ENCODE results near the gene TMEM132D. TPM values are rescaled to one million over a fixed set of nuclear protein-coding genes. Genes with fewer than 3 reads are reported as not detected.

Gene TMEM132D
- total RNA-seq, 1 experiment from 2014 or later = 1.4 TPM

DNA sequence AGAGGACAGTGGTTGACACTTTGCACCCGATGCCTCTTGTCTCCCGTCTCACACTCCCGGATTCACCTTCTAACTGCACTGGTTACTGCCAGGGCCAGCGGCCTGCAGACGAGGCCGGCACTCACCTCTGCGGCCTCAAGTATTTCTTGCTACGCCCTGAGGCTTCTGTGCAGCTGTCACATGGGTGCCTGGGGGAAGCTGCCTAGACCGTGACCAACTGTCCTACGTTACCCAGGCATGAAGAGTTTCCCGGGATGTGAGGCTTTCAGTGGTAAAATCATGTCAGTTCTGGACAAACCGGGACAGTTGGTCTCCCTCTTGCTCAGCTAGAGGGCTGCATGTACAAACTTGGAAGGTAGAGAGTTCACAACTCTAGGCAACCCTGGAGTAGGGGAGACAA lies 776.1 kb downstream of the TMEM132D start:
- TF ChIP-seq EMX1 (CRISPR knock-in tag; IDR thresholded peaks at IDR 0.05) = no peak
- TF ChIP-seq, protein P1, sequence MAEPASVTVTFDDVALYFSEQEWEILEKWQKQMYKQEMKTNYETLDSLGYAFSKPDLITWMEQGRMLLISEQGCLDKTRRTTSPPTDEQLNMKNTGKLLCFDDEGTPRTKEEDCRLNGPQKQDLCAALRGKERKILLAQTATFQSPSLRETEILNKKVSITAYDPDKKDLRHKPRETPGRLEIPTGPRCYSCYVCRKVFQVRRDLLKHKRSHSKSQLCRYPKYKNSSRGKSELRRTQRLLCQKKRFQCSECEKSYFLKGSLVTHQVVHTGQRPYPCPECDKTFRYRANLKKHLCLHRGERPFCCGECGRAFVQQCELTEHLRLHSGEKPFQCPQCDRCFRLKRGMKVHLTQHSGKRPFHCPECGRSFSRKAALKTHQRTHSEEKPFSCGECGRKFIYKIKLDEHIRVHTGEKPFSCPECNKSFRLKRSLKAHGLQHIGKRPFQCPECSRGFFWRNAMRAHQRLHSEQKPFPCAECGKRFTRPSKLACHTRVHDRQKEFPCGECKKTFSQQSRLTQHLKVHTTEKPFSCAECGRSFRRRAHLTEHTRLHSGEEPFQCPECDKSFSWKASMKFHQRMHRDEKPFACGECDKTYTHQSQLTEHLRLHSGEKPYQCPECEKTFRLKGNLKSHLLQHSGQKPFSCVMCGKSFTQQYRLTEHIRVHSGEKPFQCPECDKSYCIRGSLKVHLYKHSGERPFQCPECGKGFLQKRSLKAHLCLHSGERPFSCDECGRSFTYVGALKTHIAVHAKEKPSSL (CRISPR knock-in tag; conservative IDR thresholded peaks at IDR 0.05) = no peak
- no peak for TF ChIP-seq FOXJ3 (CRISPR knock-in tag; IDR thresholded peaks at IDR 0.05; ENCODE audit: borderline replicate concordance)
- no peak for TF ChIP-seq PRRX2 (CRISPR knock-in tag; IDR thresholded peaks at IDR 0.05)
- no peak for DNase-seq (ENCODE audit: low spot score)
- Mint-ChIP-seq H3K27me3 (ENCODE audit: low read depth) (peaks cover 14% of the 10 kb centered on the region), H3K4me1 (no peaks in the 10 kb centered on the region), H3K9me3 (peaks cover 62% of the 10 kb centered on the region), H3K27ac (no peak overlapping the region), H3K36me3 (peaks cover 77% of the 10 kb centered on the region), H3K4me3 (no peak overlapping the region)
- CTCF ChIA-PET = no interaction called here
- POLR2A ChIA-PET = no interaction called here
- ATAC-seq = no peak

DNA sequence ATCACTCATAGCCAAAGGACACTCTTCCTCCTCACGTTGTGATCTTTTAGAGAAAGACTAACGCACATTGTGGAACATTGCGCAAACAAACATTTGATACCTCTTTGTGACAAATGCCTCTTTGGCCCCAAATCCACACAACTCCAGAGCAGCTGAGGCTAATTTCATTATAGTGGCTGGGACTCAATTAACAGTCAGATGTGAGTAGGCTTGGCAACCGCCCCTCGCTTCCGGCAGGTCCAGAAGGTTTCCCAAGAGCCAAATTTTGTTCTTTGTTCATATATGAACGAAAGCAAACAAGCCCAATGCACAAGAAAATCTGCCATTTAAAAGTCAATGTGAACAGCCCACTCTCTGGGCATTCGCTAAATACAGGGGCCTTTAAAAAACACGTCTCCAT lies 776.6 kb downstream of the TMEM132D start:
- peaks cover 68% of the 10 kb centered on the region for H3K9me3 Mint-ChIP-seq
- no peak for DNase-seq (ENCODE audit: low spot score)
- no peaks in the 10 kb centered on the region for H3K4me1 Mint-ChIP-seq
- CTCF ChIA-PET = no interaction called here
- H3K4me3 Mint-ChIP-seq = no peak overlapping the region
- ATAC-seq = no peak
- peaks cover 18% of the 10 kb centered on the region for H3K27me3 Mint-ChIP-seq (ENCODE audit: low read depth)
- H3K36me3 Mint-ChIP-seq = peaks cover 76% of the 10 kb centered on the region
- no peak overlapping the region for H3K27ac Mint-ChIP-seq
- POLR2A ChIA-PET = no interaction called here
- TF ChIP-seq, protein P2, sequence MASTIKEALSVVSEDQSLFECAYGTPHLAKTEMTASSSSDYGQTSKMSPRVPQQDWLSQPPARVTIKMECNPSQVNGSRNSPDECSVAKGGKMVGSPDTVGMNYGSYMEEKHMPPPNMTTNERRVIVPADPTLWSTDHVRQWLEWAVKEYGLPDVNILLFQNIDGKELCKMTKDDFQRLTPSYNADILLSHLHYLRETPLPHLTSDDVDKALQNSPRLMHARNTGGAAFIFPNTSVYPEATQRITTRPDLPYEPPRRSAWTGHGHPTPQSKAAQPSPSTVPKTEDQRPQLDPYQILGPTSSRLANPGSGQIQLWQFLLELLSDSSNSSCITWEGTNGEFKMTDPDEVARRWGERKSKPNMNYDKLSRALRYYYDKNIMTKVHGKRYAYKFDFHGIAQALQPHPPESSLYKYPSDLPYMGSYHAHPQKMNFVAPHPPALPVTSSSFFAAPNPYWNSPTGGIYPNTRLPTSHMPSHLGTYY (CRISPR knock-in tag; IDR thresholded peaks at IDR 0.05) = no peak
- TF ChIP-seq, protein P3, sequence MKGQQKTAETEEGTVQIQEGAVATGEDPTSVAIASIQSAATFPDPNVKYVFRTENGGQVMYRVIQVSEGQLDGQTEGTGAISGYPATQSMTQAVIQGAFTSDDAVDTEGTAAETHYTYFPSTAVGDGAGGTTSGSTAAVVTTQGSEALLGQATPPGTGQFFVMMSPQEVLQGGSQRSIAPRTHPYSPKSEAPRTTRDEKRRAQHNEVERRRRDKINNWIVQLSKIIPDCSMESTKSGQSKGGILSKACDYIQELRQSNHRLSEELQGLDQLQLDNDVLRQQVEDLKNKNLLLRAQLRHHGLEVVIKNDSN (CRISPR knock-in tag; IDR thresholded peaks at IDR 0.05) = no peak
- TF ChIP-seq SMAD3 (CRISPR knock-in tag; IDR thresholded peaks at IDR 0.05; ENCODE audit: borderline replicate concordance) (no peak), MXD4 (CRISPR knock-in tag; IDR thresholded peaks at IDR 0.05; ENCODE audit: borderline replicate concordance) (no peak), NR3C1 (CRISPR knock-in tag; conservative IDR thresholded peaks at IDR 0.05; ENCODE audit: low read depth) (no peak), ZNF317 (CRISPR knock-in tag; IDR thresholded peaks at IDR 0.05; ENCODE audit: borderline replicate concordance, low read depth) (no peak)
- TF ChIP-seq, protein P4, sequence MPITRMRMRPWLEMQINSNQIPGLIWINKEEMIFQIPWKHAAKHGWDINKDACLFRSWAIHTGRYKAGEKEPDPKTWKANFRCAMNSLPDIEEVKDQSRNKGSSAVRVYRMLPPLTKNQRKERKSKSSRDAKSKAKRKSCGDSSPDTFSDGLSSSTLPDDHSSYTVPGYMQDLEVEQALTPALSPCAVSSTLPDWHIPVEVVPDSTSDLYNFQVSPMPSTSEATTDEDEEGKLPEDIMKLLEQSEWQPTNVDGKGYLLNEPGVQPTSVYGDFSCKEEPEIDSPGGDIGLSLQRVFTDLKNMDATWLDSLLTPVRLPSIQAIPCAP (CRISPR knock-in tag; IDR thresholded peaks at IDR 0.05) = no peak
- TF ChIP-seq, protein P5, sequence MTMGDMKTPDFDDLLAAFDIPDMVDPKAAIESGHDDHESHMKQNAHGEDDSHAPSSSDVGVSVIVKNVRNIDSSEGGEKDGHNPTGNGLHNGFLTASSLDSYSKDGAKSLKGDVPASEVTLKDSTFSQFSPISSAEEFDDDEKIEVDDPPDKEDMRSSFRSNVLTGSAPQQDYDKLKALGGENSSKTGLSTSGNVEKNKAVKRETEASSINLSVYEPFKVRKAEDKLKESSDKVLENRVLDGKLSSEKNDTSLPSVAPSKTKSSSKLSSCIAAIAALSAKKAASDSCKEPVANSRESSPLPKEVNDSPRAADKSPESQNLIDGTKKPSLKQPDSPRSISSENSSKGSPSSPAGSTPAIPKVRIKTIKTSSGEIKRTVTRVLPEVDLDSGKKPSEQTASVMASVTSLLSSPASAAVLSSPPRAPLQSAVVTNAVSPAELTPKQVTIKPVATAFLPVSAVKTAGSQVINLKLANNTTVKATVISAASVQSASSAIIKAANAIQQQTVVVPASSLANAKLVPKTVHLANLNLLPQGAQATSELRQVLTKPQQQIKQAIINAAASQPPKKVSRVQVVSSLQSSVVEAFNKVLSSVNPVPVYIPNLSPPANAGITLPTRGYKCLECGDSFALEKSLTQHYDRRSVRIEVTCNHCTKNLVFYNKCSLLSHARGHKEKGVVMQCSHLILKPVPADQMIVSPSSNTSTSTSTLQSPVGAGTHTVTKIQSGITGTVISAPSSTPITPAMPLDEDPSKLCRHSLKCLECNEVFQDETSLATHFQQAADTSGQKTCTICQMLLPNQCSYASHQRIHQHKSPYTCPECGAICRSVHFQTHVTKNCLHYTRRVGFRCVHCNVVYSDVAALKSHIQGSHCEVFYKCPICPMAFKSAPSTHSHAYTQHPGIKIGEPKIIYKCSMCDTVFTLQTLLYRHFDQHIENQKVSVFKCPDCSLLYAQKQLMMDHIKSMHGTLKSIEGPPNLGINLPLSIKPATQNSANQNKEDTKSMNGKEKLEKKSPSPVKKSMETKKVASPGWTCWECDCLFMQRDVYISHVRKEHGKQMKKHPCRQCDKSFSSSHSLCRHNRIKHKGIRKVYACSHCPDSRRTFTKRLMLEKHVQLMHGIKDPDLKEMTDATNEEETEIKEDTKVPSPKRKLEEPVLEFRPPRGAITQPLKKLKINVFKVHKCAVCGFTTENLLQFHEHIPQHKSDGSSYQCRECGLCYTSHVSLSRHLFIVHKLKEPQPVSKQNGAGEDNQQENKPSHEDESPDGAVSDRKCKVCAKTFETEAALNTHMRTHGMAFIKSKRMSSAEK (CRISPR knock-in tag; IDR thresholded peaks at IDR 0.05; ENCODE audit: borderline replicate concordance) = no peak
- TF ChIP-seq, protein P6, sequence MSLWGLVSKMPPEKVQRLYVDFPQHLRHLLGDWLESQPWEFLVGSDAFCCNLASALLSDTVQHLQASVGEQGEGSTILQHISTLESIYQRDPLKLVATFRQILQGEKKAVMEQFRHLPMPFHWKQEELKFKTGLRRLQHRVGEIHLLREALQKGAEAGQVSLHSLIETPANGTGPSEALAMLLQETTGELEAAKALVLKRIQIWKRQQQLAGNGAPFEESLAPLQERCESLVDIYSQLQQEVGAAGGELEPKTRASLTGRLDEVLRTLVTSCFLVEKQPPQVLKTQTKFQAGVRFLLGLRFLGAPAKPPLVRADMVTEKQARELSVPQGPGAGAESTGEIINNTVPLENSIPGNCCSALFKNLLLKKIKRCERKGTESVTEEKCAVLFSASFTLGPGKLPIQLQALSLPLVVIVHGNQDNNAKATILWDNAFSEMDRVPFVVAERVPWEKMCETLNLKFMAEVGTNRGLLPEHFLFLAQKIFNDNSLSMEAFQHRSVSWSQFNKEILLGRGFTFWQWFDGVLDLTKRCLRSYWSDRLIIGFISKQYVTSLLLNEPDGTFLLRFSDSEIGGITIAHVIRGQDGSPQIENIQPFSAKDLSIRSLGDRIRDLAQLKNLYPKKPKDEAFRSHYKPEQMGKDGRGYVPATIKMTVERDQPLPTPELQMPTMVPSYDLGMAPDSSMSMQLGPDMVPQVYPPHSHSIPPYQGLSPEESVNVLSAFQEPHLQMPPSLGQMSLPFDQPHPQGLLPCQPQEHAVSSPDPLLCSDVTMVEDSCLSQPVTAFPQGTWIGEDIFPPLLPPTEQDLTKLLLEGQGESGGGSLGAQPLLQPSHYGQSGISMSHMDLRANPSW (CRISPR knock-in tag; conservative IDR thresholded peaks at IDR 0.05; ENCODE audit: low read depth) = no peak
- TF ChIP-seq, protein P7, sequence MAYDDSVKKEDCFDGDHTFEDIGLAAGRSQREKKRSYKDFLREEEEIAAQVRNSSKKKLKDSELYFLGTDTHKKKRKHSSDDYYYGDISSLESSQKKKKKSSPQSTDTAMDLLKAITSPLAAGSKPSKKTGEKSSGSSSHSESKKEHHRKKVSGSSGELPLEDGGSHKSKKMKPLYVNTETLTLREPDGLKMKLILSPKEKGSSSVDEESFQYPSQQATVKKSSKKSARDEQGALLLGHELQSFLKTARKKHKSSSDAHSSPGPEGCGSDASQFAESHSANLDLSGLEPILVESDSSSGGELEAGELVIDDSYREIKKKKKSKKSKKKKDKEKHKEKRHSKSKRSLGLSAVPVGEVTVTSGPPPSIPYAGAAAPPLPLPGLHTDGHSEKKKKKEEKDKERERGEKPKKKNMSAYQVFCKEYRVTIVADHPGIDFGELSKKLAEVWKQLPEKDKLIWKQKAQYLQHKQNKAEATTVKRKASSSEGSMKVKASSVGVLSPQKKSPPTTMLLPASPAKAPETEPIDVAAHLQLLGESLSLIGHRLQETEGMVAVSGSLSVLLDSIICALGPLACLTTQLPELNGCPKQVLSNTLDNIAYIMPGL (CRISPR knock-in tag; IDR thresholded peaks at IDR 0.05) = no peak
- TF ChIP-seq, protein P8, sequence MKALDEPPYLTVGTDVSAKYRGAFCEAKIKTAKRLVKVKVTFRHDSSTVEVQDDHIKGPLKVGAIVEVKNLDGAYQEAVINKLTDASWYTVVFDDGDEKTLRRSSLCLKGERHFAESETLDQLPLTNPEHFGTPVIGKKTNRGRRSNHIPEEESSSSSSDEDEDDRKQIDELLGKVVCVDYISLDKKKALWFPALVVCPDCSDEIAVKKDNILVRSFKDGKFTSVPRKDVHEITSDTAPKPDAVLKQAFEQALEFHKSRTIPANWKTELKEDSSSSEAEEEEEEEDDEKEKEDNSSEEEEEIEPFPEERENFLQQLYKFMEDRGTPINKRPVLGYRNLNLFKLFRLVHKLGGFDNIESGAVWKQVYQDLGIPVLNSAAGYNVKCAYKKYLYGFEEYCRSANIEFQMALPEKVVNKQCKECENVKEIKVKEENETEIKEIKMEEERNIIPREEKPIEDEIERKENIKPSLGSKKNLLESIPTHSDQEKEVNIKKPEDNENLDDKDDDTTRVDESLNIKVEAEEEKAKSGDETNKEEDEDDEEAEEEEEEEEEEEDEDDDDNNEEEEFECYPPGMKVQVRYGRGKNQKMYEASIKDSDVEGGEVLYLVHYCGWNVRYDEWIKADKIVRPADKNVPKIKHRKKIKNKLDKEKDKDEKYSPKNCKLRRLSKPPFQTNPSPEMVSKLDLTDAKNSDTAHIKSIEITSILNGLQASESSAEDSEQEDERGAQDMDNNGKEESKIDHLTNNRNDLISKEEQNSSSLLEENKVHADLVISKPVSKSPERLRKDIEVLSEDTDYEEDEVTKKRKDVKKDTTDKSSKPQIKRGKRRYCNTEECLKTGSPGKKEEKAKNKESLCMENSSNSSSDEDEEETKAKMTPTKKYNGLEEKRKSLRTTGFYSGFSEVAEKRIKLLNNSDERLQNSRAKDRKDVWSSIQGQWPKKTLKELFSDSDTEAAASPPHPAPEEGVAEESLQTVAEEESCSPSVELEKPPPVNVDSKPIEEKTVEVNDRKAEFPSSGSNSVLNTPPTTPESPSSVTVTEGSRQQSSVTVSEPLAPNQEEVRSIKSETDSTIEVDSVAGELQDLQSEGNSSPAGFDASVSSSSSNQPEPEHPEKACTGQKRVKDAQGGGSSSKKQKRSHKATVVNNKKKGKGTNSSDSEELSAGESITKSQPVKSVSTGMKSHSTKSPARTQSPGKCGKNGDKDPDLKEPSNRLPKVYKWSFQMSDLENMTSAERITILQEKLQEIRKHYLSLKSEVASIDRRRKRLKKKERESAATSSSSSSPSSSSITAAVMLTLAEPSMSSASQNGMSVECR (CRISPR knock-in tag; IDR thresholded peaks at IDR 0.05; ENCODE audit: borderline replicate concordance) = no peak

All from WTC11 (cell line).